ENCODE data around the gene ABCA12. TPM values are rescaled to one million over a fixed set of nuclear protein-coding genes. Genes with fewer than 3 reads are reported as not detected.

Gene ABCA12
- polyA plus RNA-seq, 1 experiment: 0.01 TPM

DNA sequence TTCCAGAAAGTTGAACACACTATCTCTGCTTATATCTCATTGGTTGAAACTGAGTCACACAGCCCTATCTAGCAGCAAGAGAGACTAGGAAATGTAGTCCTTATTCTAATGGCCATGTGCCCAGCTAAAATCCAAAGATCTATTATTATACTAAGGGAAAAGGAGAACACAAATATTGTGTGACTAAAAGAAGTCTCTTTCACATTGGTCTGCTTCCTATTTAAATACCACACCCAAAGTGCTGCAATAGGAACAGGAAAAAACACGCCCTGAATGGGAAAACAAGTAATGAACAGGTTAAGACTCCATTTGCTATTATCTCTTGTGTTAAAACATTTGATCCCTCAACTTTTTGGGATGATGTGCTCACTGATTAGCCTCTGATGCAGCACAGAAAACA is 242.2 kb downstream of the ABCA12 start:
- CTCF ChIA-PET: no interaction called here

DNA sequence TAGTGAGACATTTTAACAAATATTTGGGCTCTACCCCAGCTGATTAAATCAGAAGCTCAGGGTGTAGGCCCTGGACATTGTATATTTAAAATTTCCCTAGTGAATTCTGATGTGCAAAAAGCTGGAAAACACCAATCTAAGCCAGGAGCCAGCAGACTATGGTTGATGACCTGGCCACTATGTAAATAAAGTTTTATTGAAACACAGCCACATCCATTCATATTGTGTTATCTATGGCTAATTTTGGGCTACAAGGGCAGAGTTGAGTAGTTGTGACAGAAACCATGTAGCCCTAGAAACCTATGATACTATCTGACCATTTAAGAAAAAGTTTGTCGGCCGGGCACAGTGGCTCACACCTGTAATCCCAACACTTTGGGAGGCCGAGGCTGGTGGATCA is 243.0 kb downstream of the ABCA12 start:
- no peak for DNase-seq (ENCODE audit: low read depth)
- ChIA-PET CTCF (no interaction called here), POLR2A (no interaction called here)
- TF ChIP-seq, protein P1, sequence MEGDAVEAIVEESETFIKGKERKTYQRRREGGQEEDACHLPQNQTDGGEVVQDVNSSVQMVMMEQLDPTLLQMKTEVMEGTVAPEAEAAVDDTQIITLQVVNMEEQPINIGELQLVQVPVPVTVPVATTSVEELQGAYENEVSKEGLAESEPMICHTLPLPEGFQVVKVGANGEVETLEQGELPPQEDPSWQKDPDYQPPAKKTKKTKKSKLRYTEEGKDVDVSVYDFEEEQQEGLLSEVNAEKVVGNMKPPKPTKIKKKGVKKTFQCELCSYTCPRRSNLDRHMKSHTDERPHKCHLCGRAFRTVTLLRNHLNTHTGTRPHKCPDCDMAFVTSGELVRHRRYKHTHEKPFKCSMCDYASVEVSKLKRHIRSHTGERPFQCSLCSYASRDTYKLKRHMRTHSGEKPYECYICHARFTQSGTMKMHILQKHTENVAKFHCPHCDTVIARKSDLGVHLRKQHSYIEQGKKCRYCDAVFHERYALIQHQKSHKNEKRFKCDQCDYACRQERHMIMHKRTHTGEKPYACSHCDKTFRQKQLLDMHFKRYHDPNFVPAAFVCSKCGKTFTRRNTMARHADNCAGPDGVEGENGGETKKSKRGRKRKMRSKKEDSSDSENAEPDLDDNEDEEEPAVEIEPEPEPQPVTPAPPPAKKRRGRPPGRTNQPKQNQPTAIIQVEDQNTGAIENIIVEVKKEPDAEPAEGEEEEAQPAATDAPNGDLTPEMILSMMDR (IDR thresholded peaks at IDR 0.05; ENCODE audit: insufficient read depth, low read depth, low read length): no peak
- H3K27me3 ChIP-seq (ENCODE audit: control insufficient read depth, insufficient read depth, low read length): no peaks in the 10 kb centered on the region
- H3K4me3 ChIP-seq (ENCODE audit: low read depth, low read length): no peak overlapping the region
- no peaks in the 10 kb centered on the region for H3K36me3 ChIP-seq (ENCODE audit: control insufficient read depth, insufficient read depth, low read length)

More for the DNA sequence above, 242.2 kb downstream of the ABCA12 start:
- Histone ChIP-seq H3K4me3 (ENCODE audit: low read depth, low read length) (no peak overlapping the region), H3K27me3 (ENCODE audit: control insufficient read depth, insufficient read depth, low read length) (no peaks in the 10 kb centered on the region), H3K36me3 (ENCODE audit: control insufficient read depth, insufficient read depth, low read length) (no peaks in the 10 kb centered on the region)
- no peak for DNase-seq (ENCODE audit: low read depth)
- POLR2A ChIA-PET: no interaction called here
- TF ChIP-seq, protein P1 (IDR thresholded peaks at IDR 0.05; ENCODE audit: insufficient read depth, low read depth, low read length): no peak

DNA sequence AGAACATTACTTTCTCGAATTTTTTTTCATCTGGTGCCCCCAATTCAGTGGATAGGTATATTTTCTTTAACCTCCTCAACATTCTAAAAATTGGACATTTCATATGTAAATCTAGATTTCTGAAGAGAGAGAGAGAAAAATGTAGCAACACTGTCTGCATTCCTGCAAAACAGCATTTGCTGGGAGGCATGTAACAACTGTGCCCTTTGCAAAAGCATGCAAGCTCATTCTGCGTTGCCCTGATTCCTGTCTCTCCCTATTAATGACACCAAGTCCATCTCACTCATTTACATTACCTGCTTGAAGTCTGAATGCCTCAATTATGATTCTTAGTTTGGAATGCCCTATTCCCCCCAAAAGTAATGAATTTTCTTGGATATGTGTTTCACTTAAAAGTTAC is 249.1 kb downstream of the ABCA12 start:
- H3K4me3 ChIP-seq (ENCODE audit: low read depth, low read length): no peak overlapping the region
- POLR2A ChIA-PET: no interaction called here
- no peak for DNase-seq (ENCODE audit: low read depth)
- TF ChIP-seq, protein P1 (IDR thresholded peaks at IDR 0.05; ENCODE audit: insufficient read depth, low read depth, low read length): no peak
- H3K27me3 ChIP-seq (ENCODE audit: control insufficient read depth, insufficient read depth, low read length): no peaks in the 10 kb centered on the region
- H3K36me3 ChIP-seq (ENCODE audit: control insufficient read depth, insufficient read depth, low read length): no peaks in the 10 kb centered on the region
- CTCF ChIA-PET: no interaction called here

DNA sequence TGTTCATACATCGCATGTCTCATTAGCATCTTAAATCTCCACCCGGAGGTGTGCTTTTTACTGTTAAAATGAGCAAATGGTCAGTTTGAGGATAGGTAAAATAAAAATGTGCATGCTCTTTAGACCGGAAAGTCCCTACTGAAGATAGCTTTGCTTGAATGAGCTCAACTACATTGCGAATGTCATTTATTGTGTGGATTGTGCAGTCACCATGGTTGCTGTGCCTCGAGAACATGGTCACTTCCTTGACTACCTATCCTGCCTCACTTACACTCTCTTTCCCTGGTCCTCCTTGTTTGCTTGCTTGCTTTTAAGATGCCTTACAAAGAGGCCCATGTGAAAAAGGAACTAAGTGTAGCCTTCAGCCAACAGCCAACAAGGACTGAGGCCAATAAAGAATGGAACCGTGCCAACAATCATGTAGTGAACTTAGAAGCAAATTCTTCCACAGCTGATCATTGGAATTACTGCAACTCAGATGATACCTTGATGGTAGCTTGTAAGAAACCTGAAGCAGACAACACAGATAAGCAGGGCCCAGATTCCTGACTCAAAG is 256.7 kb downstream of the ABCA12 start:
- no peaks in the 10 kb centered on the region for H3K27me3 ChIP-seq (ENCODE audit: control insufficient read depth, insufficient read depth, low read length)
- H3K36me3 ChIP-seq (ENCODE audit: control insufficient read depth, insufficient read depth, low read length): no peaks in the 10 kb centered on the region
- no peak for DNase-seq (ENCODE audit: low read depth)
- TF ChIP-seq, protein P1 (IDR thresholded peaks at IDR 0.05; ENCODE audit: insufficient read depth, low read depth, low read length): no peak
- H3K4me3 ChIP-seq (ENCODE audit: low read depth, low read length): no peak overlapping the region
- CTCF ChIA-PET: no interaction called here
- POLR2A ChIA-PET: no interaction called here

Other genes with a start within 250 kb of the ABCA12 start
- 83.0 and 92.0 TPM in 2 replicates for gene ATIC, start 173.4 kb upstream of the ABCA12 start, polyA plus RNA-seq (2011; rRNA removed)

Data from BJ (cell line).